GM12878 (cell line): Measurements from ENCODE around the gene PLAC1. TPM values are rescaled to one million over a fixed set of nuclear protein-coding genes. Genes with fewer than 3 reads are reported as not detected.

Source experiments
- ATAC-seq: fragments of 200-7000 bp; cut with Tn5 transposase; 3 replicates; pipeline ENCODE4 v1.9.1; 2020; ENCODE audit warnings: mild to moderate bottlenecking, moderate library complexity
- BruUV-seq: library from RNA; stranded (reverse); fragments of 400-500 nt; replicated peaks from 2 replicates; lab custom pipeline; 2021; lab: Mats Ljungman, UMichigan
- CTCF ChIA-PET: fragments of 300-600 bp; sonication (Branson Sonifier 250); formaldehyde crosslinking; extraction: SDS; loops from one replicate; lab custom pipeline; 2021; ENCODE audit warnings: inconsistent platforms; lab: Yijun Ruan, JAX
- POLR2A ChIA-PET: fragments of 350-600 bp; formaldehyde crosslinking; extraction: SDS; loops from one replicate; lab custom pipeline; 2021; ENCODE audit warnings: inconsistent platforms; lab: Charles Lee
- RAD21 ChIA-PET: fragments of 300-600 bp; sonication (Branson Sonifier 250); formaldehyde crosslinking; loops from one replicate; lab custom pipeline; 2023; ENCODE audit warnings: antibody characterized with exemption; ENCODE audit not compliant: unreplicated experiment; lab: Charles Lee
- SMC1A ChIA-PET: fragments of 300-600 bp; sonication (Branson Sonifier 250); formaldehyde crosslinking; loops from one replicate; lab custom pipeline; 2023; ENCODE audit not compliant: unreplicated experiment, uncharacterized antibody; lab: Charles Lee
- DNase-seq: peaks from one replicate; pipeline ENCODE4 v3.0.0-alpha.2; 2011; ENCODE audit warnings: low read depth, low spot score
- FAIRE-seq: peaks from 3 replicates; lab custom pipeline; 2011; peaks lifted over from hg19 to GRCh38; lab: Jason Lieb, UNC
- H2AFZ ChIP-seq: 2 replicates; pipeline ENCODE4 v1.6.0; 2011; ENCODE audit warnings: low read depth, low read length, control low read depth; ENCODE audit not compliant: control insufficient read depth
- H3K27ac ChIP-seq: 2 replicates; pipeline ENCODE4 v1.5.1; 2011; ENCODE audit warnings: control low read depth; ENCODE audit not compliant: control insufficient read depth, insufficient read depth
- H3K27me3 ChIP-seq, 2 experiments: replicated peaks in 1 of 2; 2 replicates each; pipeline versions ENCODE4 v1.6.0 to v1.6.1; 2011; ENCODE audit warnings: low read length in 1 of 2; ENCODE audit not compliant: control insufficient read depth in 2 of 2, insufficient read depth in 2 of 2
- H3K36me3 ChIP-seq, 2 experiments: 2 replicates each; pipeline ENCODE4 v1.5.1; 2011; ENCODE audit warnings: low read length in 1 of 2; ENCODE audit not compliant: control insufficient read depth in 2 of 2, insufficient read depth in 2 of 2
- H3K4me1 ChIP-seq: 2 replicates; pipeline ENCODE4 v1.6.1; 2011; ENCODE audit warnings: mild to moderate bottlenecking, low read length, moderate library complexity, mixed read lengths; ENCODE audit not compliant: control insufficient read depth, insufficient read depth
- H3K4me2 ChIP-seq: 2 replicates; pipeline ENCODE4 v1.6.0; 2011; ENCODE audit warnings: control low read depth; ENCODE audit not compliant: control insufficient read depth, insufficient read depth
- H3K4me3 ChIP-seq: fragments of 200-600 bp; sonication (generic); 2 replicates; pipeline ENCODE4 v1.5.1; 2016
- H3K79me2 ChIP-seq: 2 replicates; pipeline ENCODE4 v1.6.0; 2011; ENCODE audit warnings: low read length; ENCODE audit not compliant: control insufficient read depth, insufficient read depth
- H3K9ac ChIP-seq: 2 replicates; pipeline ENCODE4 v1.8.0; 2011; ENCODE audit warnings: low read length, control low read depth, mixed read lengths; ENCODE audit not compliant: control insufficient read depth, insufficient read depth
- H3K9me3 ChIP-seq: replicated peaks from 3 replicates; pipeline ENCODE4 v1.5.1; 2011; ENCODE audit warnings: mild to moderate bottlenecking, low read length; ENCODE audit not compliant: control insufficient read depth, insufficient read depth
- H4K20me1 ChIP-seq: 2 replicates; pipeline ENCODE4 v1.6.0; 2011; ENCODE audit not compliant: control insufficient read depth, insufficient read depth
- FOXK2 ChIP-seq: fragments of 450-650 bp; IDR thresholded peaks from 2 replicates; pipeline ENCODE4 v1.6.1; 2017; ENCODE audit warnings: mild to moderate bottlenecking, moderate library complexity
- JUNB ChIP-seq: IDR thresholded peaks from 2 replicates; pipeline ENCODE4 v1.6.1; 2016; ENCODE audit warnings: antibody characterized with exemption, mild to moderate bottlenecking
- MYC ChIP-seq: IDR thresholded peaks from 2 replicates; pipeline ENCODE4 v1.6.1; 2011; ENCODE audit warnings: mild to moderate bottlenecking, low read length, moderate library complexity, inconsistent platforms; ENCODE audit not compliant: insufficient read depth, insufficient replicate concordance, insufficient read length, severe bottlenecking
- POLR2AphosphoS5 ChIP-seq: IDR thresholded peaks from 2 replicates; pipeline ENCODE4 v1.6.1; 2011; ENCODE audit warnings: mild to moderate bottlenecking, low read length, inconsistent platforms
- POU2F2 ChIP-seq: IDR thresholded peaks from 3 replicates; pipeline ENCODE4 v1.6.1; 2011; ENCODE audit warnings: low read depth, mild to moderate bottlenecking, low read length, borderline replicate concordance
- RAD21 ChIP-seq: IDR thresholded peaks from 2 replicates; pipeline ENCODE4 v1.6.1; 2011; ENCODE audit warnings: mild to moderate bottlenecking, low read depth, low read length, moderate library complexity; ENCODE audit not compliant: insufficient read depth
- RAD51 ChIP-seq: fragments of 450-650 bp; IDR thresholded peaks from 2 replicates; pipeline ENCODE4 v1.6.1; 2016; ENCODE audit warnings: moderate library complexity, mild to moderate bottlenecking, inconsistent platforms
- SREBF1 ChIP-seq: IDR thresholded peaks from 2 replicates; pipeline ENCODE4 v1.6.1; 2012; ENCODE audit warnings: mild to moderate bottlenecking, low read length
- STAT3 ChIP-seq: IDR thresholded peaks from 2 replicates; pipeline ENCODE4 v1.6.1; 2011; ENCODE audit warnings: low read depth, low read length, improper control_type of control experiment
- YY1 ChIP-seq: IDR thresholded peaks from 2 replicates; pipeline ENCODE4 v1.6.1; 2011; ENCODE audit warnings: low read depth, mild to moderate bottlenecking, low read length
- ZNF274 ChIP-seq: IDR thresholded peaks from one replicate; pipeline ENCODE4 v1.8.0; 2011; ENCODE audit not compliant: insufficient read length, insufficient read depth
- WGBS: methylation state at CpG from one replicate; pipeline ENCODE4 v1.1.6; 2016; ENCODE audit warnings: low lambda C conversion rate; ENCODE audit not compliant: insufficient replicate concordance, insufficient coverage; ENCODE audit errors: missing lambda C conversion rate; 5-methylcytosine and 5-hydroxymethylcytosine counted together
- in situ Hi-C: fragments of 300-500 bp; cut with MboI; formaldehyde crosslinking; loops from 9 replicates; pipeline ENCODE4 v1.14.3; 2018; ENCODE audit warnings: mixed read lengths
- intact Hi-C: fragments of 100-400 bp; cut with micrococcal nuclease; formaldehyde crosslinking; loops from one replicate; pipeline ENCODE4 v1.14.2; 2022; ENCODE audit not compliant: unreplicated experiment
- polyA plus RNA-seq, 11 experiments: library from polyadenylated mRNA; depleted of rRNA in 4 of 11; unstranded in 6 of 11; stranded (reverse) in 5 of 11; fragments of >200 nt; fragmentation: Nextera tagmentation in 4 of 11; fragmentation: Illumina TruSeq in 1 of 11; extraction: Ambion mirVana in 4 of 11; extraction: Trizol in 1 of 11; gene quantifications; 1 replicate in 1 of 11; 2 replicates in 10 of 11; pipeline versions ENCODE4 v1.2.1 to v1.2.3, GENCODE V29; 2011 to 2016; ENCODE audit warnings: inconsistent platforms in 2 of 11, missing spikeins in 2 of 11, low read depth in 1 of 11
- total RNA-seq, 4 experiments: library from RNA; depleted of rRNA in 3 of 4; stranded (reverse); fragments of >200 nt in 3 of 4; fragmentation: Illumina TruSeq in 1 of 4; extraction: Trizol in 1 of 4; gene quantifications; 2 replicates each; pipeline versions ENCODE4 v1.2.1 to v1.2.3, GENCODE V29; 2013 to 2021
- TF ChIP-seq, protein P1 (sequence below): fragments of 450-650 bp; formaldehyde crosslinking; IDR thresholded peaks from 2 replicates; pipeline ENCODE4 v1.4.0; 2022; ENCODE audit warnings: mild to moderate bottlenecking, moderate library complexity
- TF ChIP-seq, protein P2 (sequence below): IDR thresholded peaks from 2 replicates; pipeline ENCODE4 v1.6.1; 2011; ENCODE audit warnings: borderline replicate concordance, low read depth, mild to moderate bottlenecking, moderate library complexity, low read length; ENCODE audit not compliant: insufficient read depth, poor library complexity, severe bottlenecking
- TF ChIP-seq, protein P3 (sequence below): fragments of 450-650 bp; IDR thresholded peaks from 2 replicates; pipeline ENCODE4 v1.6.1; 2014; ENCODE audit warnings: mild to moderate bottlenecking
- TF ChIP-seq, protein P4 (sequence below): IDR thresholded peaks from 2 replicates; pipeline ENCODE4 v1.6.1; 2012; ENCODE audit warnings: low read length, inconsistent platforms

Gene PLAC1
- total and polyA plus RNA-seq, 10 of the 15 experiments (the other 5 are each of a cell fraction or from before 2014, with no cell fraction given): 0.05 to 0.42 (median 0.17) TPM; not detected in 5

DNA sequence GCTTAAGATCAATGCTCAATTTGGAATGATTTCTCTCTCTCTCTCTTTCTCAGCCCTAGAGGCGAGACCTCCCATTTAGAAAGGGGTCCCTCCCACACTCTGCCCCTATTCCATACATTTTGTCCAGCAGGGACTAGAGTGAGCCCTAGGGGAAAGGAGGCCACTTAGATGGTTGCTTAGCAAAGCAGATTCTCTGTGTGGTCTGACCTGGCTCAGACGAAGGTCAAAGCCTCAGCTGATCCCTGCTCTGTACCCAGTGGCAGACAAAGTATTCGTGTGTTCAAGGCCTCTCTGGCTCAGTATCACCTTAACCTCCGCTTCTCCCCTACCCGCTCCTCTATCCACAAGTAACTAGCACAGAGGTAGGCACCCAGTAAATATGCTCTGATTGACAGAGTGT lies 120.0 kb downstream of the PLAC1 start (continued):
- TF ChIP-seq POLR2AphosphoS5 (no peak), SREBF1 (no peak), POU2F2 (no peak), STAT3 (no peak), YY1 (no peak), JUNB (no peak)
- TF ChIP-seq, protein P1, sequence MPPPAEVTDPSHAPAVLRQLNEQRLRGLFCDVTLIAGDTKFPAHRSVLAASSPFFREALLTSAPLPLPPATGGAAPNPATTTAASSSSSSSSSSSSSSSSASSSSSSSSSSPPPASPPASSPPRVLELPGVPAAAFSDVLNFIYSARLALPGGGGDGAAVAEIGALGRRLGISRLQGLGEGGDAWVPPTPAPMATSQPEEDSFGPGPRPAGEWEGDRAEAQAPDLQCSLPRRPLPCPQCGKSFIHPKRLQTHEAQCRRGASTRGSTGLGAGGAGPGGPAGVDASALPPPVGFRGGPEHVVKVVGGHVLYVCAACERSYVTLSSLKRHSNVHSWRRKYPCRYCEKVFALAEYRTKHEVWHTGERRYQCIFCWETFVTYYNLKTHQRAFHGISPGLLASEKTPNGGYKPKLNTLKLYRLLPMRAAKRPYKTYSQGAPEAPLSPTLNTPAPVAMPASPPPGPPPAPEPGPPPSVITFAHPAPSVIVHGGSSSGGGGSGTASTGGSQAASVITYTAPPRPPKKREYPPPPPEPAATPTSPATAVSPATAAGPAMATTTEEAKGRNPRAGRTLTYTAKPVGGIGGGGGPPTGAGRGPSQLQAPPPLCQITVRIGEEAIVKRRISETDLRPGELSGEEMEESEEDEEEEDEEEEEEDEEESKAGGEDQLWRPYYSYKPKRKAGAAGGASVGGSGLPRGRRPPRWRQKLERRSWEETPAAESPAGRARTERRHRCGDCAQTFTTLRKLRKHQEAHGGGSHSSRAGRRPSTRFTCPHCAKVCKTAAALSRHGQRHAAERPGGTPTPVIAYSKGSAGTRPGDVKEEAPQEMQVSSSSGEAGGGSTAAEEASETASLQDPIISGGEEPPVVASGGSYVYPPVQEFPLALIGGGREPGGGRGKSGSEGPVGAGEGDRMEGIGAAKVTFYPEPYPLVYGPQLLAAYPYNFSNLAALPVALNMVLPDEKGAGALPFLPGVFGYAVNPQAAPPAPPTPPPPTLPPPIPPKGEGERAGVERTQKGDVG: no peak
- TF ChIP-seq, protein P2, sequence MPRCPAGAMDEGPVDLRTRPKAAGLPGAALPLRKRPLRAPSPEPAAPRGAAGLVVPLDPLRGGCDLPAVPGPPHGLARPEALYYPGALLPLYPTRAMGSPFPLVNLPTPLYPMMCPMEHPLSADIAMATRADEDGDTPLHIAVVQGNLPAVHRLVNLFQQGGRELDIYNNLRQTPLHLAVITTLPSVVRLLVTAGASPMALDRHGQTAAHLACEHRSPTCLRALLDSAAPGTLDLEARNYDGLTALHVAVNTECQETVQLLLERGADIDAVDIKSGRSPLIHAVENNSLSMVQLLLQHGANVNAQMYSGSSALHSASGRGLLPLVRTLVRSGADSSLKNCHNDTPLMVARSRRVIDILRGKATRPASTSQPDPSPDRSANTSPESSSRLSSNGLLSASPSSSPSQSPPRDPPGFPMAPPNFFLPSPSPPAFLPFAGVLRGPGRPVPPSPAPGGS: no peak

DNA sequence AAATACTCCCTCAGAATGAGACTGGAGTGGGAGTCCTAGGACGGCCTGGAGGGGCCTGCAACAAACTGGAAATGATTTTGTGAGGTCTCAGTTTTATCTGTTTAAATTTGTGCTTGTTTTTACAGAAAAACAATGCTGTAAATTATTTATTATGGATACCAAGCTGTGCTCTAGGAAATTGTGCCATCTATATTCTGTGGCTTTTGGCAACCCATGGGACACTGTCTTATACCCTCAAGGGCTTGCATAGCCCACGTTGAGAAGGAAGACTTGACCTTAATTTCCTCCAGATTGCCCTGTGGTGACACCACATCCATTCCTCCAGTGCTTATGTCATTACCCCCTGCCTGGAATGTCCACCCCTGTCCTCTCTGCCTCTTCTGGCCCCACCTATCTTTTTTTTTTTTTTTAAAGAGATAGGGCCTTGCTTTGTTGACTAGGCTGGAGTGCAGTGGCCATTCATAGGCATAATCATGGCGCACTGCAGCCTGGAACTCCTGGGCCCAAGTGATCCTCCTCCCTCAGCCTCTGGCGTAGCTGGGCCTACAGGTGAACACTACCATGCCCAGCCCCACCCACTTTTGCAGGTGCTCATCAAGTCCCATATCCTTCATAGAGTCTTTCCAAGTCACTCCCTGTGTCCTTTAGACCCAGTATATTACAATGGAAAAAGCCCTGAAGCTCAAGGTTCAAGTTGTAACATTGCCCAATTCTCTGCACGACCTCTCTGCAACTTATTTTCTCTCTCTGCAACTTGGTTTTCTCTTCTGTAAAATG lies 120.9 kb downstream of the PLAC1 start:
- POLR2A ChIA-PET: no interaction called here
- Histone ChIP-seq H3K4me1 (no peaks in the 10 kb centered on the region), H3K9me3 (no peaks in the 10 kb centered on the region), H4K20me1 (no peaks in the 10 kb centered on the region), H3K4me2 (no peak overlapping the region), H3K4me3 (no peak overlapping the region), H3K27ac (no peak overlapping the region), H3K9ac (no peak overlapping the region), H3K79me2 (no peaks in the 10 kb centered on the region), H2AFZ (no peak overlapping the region), H3K27me3 (no peaks in the 10 kb centered on the region), H3K36me3 (no peaks in the 10 kb centered on the region)
- ATAC-seq: no peak
- no peak for TF ChIP-seq RAD51
- TF ChIP-seq, protein P3, sequence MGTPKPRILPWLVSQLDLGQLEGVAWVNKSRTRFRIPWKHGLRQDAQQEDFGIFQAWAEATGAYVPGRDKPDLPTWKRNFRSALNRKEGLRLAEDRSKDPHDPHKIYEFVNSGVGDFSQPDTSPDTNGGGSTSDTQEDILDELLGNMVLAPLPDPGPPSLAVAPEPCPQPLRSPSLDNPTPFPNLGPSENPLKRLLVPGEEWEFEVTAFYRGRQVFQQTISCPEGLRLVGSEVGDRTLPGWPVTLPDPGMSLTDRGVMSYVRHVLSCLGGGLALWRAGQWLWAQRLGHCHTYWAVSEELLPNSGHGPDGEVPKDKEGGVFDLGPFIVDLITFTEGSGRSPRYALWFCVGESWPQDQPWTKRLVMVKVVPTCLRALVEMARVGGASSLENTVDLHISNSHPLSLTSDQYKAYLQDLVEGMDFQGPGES: no peak
- no peak for TF ChIP-seq ZNF274
- TF ChIP-seq FOXK2: no peak
- TF ChIP-seq RAD21: no peak
- TF ChIP-seq, protein P4, sequence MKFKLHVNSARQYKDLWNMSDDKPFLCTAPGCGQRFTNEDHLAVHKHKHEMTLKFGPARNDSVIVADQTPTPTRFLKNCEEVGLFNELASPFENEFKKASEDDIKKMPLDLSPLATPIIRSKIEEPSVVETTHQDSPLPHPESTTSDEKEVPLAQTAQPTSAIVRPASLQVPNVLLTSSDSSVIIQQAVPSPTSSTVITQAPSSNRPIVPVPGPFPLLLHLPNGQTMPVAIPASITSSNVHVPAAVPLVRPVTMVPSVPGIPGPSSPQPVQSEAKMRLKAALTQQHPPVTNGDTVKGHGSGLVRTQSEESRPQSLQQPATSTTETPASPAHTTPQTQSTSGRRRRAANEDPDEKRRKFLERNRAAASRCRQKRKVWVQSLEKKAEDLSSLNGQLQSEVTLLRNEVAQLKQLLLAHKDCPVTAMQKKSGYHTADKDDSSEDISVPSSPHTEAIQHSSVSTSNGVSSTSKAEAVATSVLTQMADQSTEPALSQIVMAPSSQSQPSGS: no peak
- TF ChIP-seq MYC: no peak
- 49% methylated on average over 5 of the region's 5 CpGs for WGBS
- BruUV-seq: no TSS peak
- SMC1A ChIA-PET: no interaction called here
- FAIRE-seq: no peak
- CTCF ChIA-PET: no interaction called here
- no peak for DNase-seq
- RAD21 ChIA-PET: no interaction called here
- in situ Hi-C loops (no loop called here), intact Hi-C loops (no loop called here)
